Stomach (tissue), 4 donors: ENCODE results near the gene CCDC51.

Experiments used
- CTCF ChIP-seq, 7 experiments: fragments of 450-650 bp in 4 of 7; fragments of 200-600 bp in 3 of 7; sonication (generic) in 3 of 7; IDR thresholded peaks; one replicate each; pipeline ENCODE4 v1.5.1; 2016 to 2019; ENCODE audit warnings: antibody characterized with exemption in 7 of 7, control low read depth in 2 of 7, mild to moderate bottlenecking in 1 of 7
- EP300 ChIP-seq: sonication (generic); formaldehyde crosslinking; IDR thresholded peaks from one replicate; pipeline ENCODE4 v1.6.1; 2017; ENCODE audit warnings: antibody characterized with exemption
- POLR2A ChIP-seq, 4 donors: fragments of 450-650 bp; IDR thresholded peaks; one replicate each; pipeline ENCODE4 v1.6.1; 2016; ENCODE audit warnings: antibody characterized with exemption in 4 of 4, control low read depth in 2 of 4, mild to moderate bottlenecking in 1 of 4, moderate library complexity in 1 of 4
- POLR2AphosphoS5 ChIP-seq, 3 donors: sonication (generic); formaldehyde crosslinking; IDR thresholded peaks; one replicate each; pipeline ENCODE4 v1.6.1; 2016; ENCODE audit warnings: antibody characterized with exemption in 3 of 3

- TF ChIP-seq CTCF (IDR thresholded peaks at IDR 0.05) (no peak), POLR2A (IDR thresholded peaks at IDR 0.05) (no peak), EP300 (no peak), POLR2AphosphoS5 (IDR thresholded peaks at IDR 0.05) (no peak)
Measured at GRCh38 chr3:48434591-48435222, 5.2 kb downstream of the CCDC51 start.
